NCI-H1436 (cell line): Measurements from ENCODE around the gene AMDHD1.
A peak's percentile ranks its signal among the peaks of the same experiment; 100 is the strongest.
"Not testable (repeated sequence)": the region's sequence is repeated elsewhere in the genome, so short reads cannot be mapped to it uniquely, and the experiment has no call there.

Experiments used
- DNase-seq: peaks from one replicate; lab custom pipeline; 2025; lab: John Stamatoyannopoulos, UW

Gene AMDHD1

GRCh38 chr12:95963096-95963495 lies 20.0 kb downstream of the AMDHD1 start:
- DNase-seq = peak; percentile 7

- DNase-seq = no peak
These were observed 23.2 kb downstream of the AMDHD1 start for GRCh38 chr12:95966287-95966870.

GRCh38 chr12:95967301-95967700 lies 24.2 kb downstream of the AMDHD1 start:
- DNase-seq = no peak

- DNase-seq = not testable (repeated sequence)
These were observed 26.0 kb downstream of the AMDHD1 start for GRCh38 chr12:95969116-95969515.

- no peak for DNase-seq
These were observed 27.8 kb downstream of the AMDHD1 start for GRCh38 chr12:95970905-95971304.

- no peak for DNase-seq
These were observed 29.8 kb downstream of the AMDHD1 start for GRCh38 chr12:95972832-95973456.

- DNase-seq = no peak
These were observed 31.2 kb downstream of the AMDHD1 start for GRCh38 chr12:95974358-95974757.

GRCh38 chr12:95975491-95975890 lies 32.4 kb downstream of the AMDHD1 start:
- no peak for DNase-seq

GRCh38 chr12:95976416-95976832 lies 33.3 kb downstream of the AMDHD1 start:
- no peak for DNase-seq

- DNase-seq = no peak
These were observed 34.7 kb downstream of the AMDHD1 start for GRCh38 chr12:95977764-95978305.

GRCh38 chr12:95978351-95978750 lies 35.2 kb downstream of the AMDHD1 start:
- DNase-seq = no peak

- no peak for DNase-seq
These were observed 35.6 kb downstream of the AMDHD1 start for GRCh38 chr12:95978774-95979173.

GRCh38 chr12:95980437-95980836 lies 37.3 kb downstream of the AMDHD1 start:
- DNase-seq = no peak

- no peak for DNase-seq
These were observed 39.5 kb downstream of the AMDHD1 start for GRCh38 chr12:95982602-95983001.

- no peak for DNase-seq
These were observed 41.6 kb downstream of the AMDHD1 start for GRCh38 chr12:95984682-95985081.

GRCh38 chr12:95986635-95987570 lies 43.8 kb downstream of the AMDHD1 start:
- DNase-seq = no peak

GRCh38 chr12:95988506-95989275 lies 45.6 kb downstream of the AMDHD1 start:
- no peak for DNase-seq

GRCh38 chr12:95989504-95990123 lies 46.5 kb downstream of the AMDHD1 start:
- DNase-seq = no peak

GRCh38 chr12:95990136-95990535 lies 47.0 kb downstream of the AMDHD1 start:
- no peak for DNase-seq

- DNase-seq = no peak
These were observed 50.8 kb downstream of the AMDHD1 start for GRCh38 chr12:95993907-95994306.

GRCh38 chr12:95994476-95994875 lies 51.3 kb downstream of the AMDHD1 start:
- DNase-seq = no peak
